ENCODE data around the gene TROAP.
A peak's percentile ranks its signal among the peaks of the same experiment; 100 is the strongest.
"Not testable (repeated sequence)": the region's sequence is repeated elsewhere in the genome, so short reads cannot be mapped to it uniquely, and the experiment has no call there.

TROAP gene

GRCh38 chr12:49322708-49323523 is at the start of gene TROAP:
Gene TROAP, plus strand, starts transcription at chr12:49323255. Its CDS starts 354 bp downstream, at chr12:49323609.
- peak; percentile 99 for DNase-seq (ENCODE audit: low spot score)

- no peak for DNase-seq (ENCODE audit: low spot score)
Measured at GRCh38 chr12:49273726-49274395, 49.2 kb upstream of the TROAP start.

GRCh38 chr12:49274396-49275069 is 48.5 kb upstream of the TROAP start:
- DNase-seq (ENCODE audit: low spot score): no peak

GRCh38 chr12:49276304-49277290 is 46.5 kb upstream of the TROAP start:
- DNase-seq (ENCODE audit: low spot score): peak; percentile 61

GRCh38 chr12:49277466-49277865 is 45.6 kb upstream of the TROAP start:
- DNase-seq (ENCODE audit: low spot score): peak; percentile 76

- DNase-seq (ENCODE audit: low spot score): peak; percentile 57
Measured at GRCh38 chr12:49279706-49280159, 43.3 kb upstream of the TROAP start.

- not testable (repeated sequence) for DNase-seq (ENCODE audit: low spot score)
Measured at GRCh38 chr12:49280545-49280944, 42.5 kb upstream of the TROAP start.

- DNase-seq (ENCODE audit: low spot score): no peak
Measured at GRCh38 chr12:49282302-49282701, 40.8 kb upstream of the TROAP start.

GRCh38 chr12:49282740-49283375 is 40.2 kb upstream of the TROAP start:
- not testable (repeated sequence) for DNase-seq (ENCODE audit: low spot score)

- no peak for DNase-seq (ENCODE audit: low spot score)
Measured at GRCh38 chr12:49283541-49284429, 39.3 kb upstream of the TROAP start.

GRCh38 chr12:49284672-49285071 is 38.4 kb upstream of the TROAP start:
- no peak for DNase-seq (ENCODE audit: low spot score)

- no peak for DNase-seq (ENCODE audit: low spot score)
Measured at GRCh38 chr12:49287876-49288275, 35.2 kb upstream of the TROAP start.

- peak; percentile 74 for DNase-seq (ENCODE audit: low spot score)
Measured at GRCh38 chr12:49288412-49288853, 34.6 kb upstream of the TROAP start.

GRCh38 chr12:49288922-49289555 is 34.0 kb upstream of the TROAP start:
- DNase-seq (ENCODE audit: low spot score): no peak

GRCh38 chr12:49292729-49293055 is 30.4 kb upstream of the TROAP start:
- DNase-seq (ENCODE audit: low spot score): no peak

- DNase-seq (ENCODE audit: low spot score): no peak
Measured at GRCh38 chr12:49293056-49293956, 29.7 kb upstream of the TROAP start.

- no peak for DNase-seq (ENCODE audit: low spot score)
Measured at GRCh38 chr12:49294086-49294803, 28.8 kb upstream of the TROAP start.

- DNase-seq (ENCODE audit: low spot score): no peak
Measured at GRCh38 chr12:49294804-49295081, 28.3 kb upstream of the TROAP start.

All from cerebellar cortex (tissue), 1 donor.